Neural crest cell (in vitro differentiated cells): ENCODE data around the gene MYADM. TPM values are rescaled to one million over a fixed set of nuclear protein-coding genes. Genes with fewer than 3 reads are reported as not detected.
"Not testable (repeated sequence)": the region's sequence is repeated elsewhere in the genome, so short reads cannot be mapped to it uniquely, and the experiment has no call there.

ENCODE experiments used
- DNase-seq: peaks from one replicate; pipeline ENCODE4 v3.0.0; 2021; ENCODE audit warnings: low read depth, mixed read lengths, low spot score
- H3K27ac Mint-ChIP-seq: one replicate; pipeline ENCODE4 v1.8.0; 2021; ENCODE audit warnings: mild to moderate bottlenecking, mixed read lengths; ENCODE audit not compliant: unreplicated experiment
- H3K27me3 Mint-ChIP-seq: 2 replicates; pipeline ENCODE4 v1.8.0; 2021; ENCODE audit warnings: low read depth, mild to moderate bottlenecking, mixed read lengths
- H3K36me3 Mint-ChIP-seq: 2 replicates; pipeline ENCODE4 v1.8.0; 2021; ENCODE audit warnings: low read depth, mild to moderate bottlenecking, mixed read lengths
- H3K4me1 Mint-ChIP-seq: 2 replicates; pipeline ENCODE4 v1.8.0; 2021; ENCODE audit warnings: mixed read lengths
- H3K4me3 Mint-ChIP-seq: one replicate; pipeline ENCODE4 v1.8.0; 2021; ENCODE audit warnings: mild to moderate bottlenecking, mixed read lengths
- H3K9me3 Mint-ChIP-seq: 2 replicates; pipeline ENCODE4 v1.8.0; 2021; ENCODE audit warnings: mixed read lengths
- CTCF ChIP-seq: fragments of 200-600 bp; sonication (generic); conservative IDR thresholded peaks from 2 replicates; pipeline ENCODE4 v1.5.0; 2021; ENCODE audit warnings: antibody characterized with exemption, mild to moderate bottlenecking
- total RNA-seq: library from RNA; stranded (reverse); gene quantifications from 2 replicates; pipeline ENCODE4 v1.2.1, GENCODE V29; 2021

MYADM gene
- total RNA-seq, 1 donor from 2014 or later, result 19.1 TPM

DNA sequence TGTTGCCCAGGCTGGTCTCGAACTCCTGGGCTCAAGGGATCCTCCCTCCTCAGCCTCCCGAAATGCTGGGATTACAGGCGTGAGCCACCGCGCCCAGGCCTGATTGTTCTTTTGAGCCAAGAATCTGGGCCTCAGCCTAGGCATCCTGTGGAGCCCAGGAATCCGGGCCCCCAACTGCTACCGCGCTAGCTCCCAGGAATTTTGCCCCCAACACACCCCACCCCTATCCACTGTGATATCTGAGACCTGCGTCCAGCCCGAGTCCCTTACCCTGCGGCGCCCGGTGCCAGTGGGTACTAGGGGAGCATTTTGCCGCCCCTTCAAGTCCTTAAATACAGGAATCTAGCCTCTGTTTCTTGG, 838 bp upstream of the MYADM start:
- H3K27me3 Mint-ChIP-seq, result peaks cover 35% of the 10 kb centered on the region
- no peak for TF ChIP-seq CTCF
- no peaks in the 10 kb centered on the region for H3K9me3 Mint-ChIP-seq
- peak overlapping the region; percentile 99 for H3K27ac Mint-ChIP-seq
- no peak for DNase-seq
- no peaks in the 10 kb centered on the region for H3K36me3 Mint-ChIP-seq
- H3K4me1 Mint-ChIP-seq, result peaks cover 38% of the 10 kb centered on the region
- H3K4me3 Mint-ChIP-seq, result peak overlapping the region; percentile 91

DNA sequence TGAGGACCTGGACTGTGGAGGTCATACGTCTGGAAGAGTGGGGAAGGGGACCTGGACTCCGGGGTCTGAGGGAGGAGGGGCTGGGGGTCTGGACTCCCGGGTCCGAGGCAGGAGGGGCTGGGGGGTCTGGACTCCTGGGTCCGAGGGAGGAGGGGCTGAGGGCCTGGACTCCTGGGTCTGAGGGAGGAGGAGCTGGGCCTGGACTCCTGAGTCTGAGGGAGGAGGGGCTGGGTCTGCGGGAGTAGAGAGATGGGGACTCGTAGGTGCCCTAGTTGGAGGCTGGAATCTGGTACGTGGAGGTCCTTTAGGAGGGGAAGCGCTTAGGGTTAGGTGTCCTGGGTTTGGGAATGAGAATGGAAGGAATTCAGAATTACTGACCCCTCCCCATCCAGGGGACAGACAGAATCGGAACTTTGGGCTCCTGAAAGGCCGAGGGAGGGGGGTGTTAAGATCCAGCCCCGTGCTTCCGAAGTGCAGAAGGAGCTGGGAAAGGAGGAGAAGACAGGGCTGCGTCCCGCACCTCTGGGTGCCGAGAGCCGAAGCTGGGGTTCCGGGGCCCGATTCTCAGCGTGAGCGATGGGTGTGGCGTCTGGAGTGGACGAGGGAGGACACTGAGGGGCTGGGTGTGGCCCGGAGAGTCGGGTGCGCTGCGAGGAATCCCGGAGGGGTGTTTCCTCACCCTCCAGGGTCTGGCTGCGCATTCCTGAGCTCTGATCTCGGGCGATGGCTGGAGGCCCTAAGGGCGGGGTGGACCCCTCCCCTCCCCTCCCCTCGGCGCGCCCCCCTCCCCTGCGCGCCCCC, 608 bp downstream of the MYADM start:
- DNase-seq, result no peak
- Mint-ChIP-seq H3K9me3 (no peaks in the 10 kb centered on the region), H3K4me3 (peak overlapping the region; percentile 91), H3K27ac (peak overlapping the region; percentile 90), H3K36me3 (no peaks in the 10 kb centered on the region), H3K27me3 (peaks cover 27% of the 10 kb centered on the region), H3K4me1 (peaks cover 38% of the 10 kb centered on the region)
- no peak for TF ChIP-seq CTCF

DNA sequence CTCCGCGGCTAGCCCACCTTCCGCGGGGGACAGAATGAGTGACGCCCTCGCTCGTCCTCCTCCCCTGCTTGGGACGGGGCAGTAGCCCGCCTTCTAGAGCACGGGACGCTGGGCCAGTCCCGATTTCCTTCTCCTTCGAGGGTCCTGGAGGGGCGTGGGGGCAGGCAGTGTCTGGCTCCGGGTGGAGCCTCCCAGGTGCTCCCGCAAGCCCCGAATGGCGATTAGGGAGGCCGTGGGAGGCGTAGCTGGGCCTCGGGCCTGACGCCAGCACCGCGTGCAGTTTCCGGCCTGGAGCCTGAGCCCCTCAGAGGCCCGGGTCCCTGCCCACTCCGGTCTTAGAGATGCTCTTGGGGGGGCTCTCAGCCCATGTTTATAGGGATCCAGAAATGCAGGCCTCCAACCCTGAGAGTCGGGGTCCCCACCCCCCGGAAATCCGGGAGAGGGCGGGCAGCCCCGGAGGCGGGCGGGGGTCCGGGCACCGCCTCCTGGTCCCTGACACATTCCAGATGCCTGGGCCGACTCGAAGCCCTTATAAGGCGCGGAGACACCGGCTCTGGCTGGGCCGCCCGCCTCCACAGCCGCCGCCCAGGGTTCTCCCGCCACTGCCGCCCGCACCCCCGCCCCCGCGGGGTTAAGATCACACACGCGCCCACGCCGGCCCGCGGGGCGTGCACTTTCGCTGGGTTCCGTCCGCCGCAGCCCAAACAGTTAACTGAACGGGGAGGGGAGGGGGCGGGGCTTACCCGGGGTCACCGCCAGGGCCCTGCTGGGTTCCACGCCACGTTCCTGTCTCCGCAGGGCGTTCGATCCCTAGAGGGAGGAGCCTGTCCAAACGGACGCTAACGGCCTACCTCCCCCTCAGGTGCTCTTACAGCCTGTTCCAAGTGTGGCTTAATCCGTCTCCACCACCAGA, 1.5 kb downstream of the MYADM start:
- peak overlapping the region; percentile 87 for H3K4me3 Mint-ChIP-seq
- peak; percentile 51 for TF ChIP-seq CTCF
- H3K4me1 Mint-ChIP-seq, result peaks cover 38% of the 10 kb centered on the region
- H3K36me3 Mint-ChIP-seq, result peaks cover 5% of the 10 kb centered on the region
- H3K27me3 Mint-ChIP-seq, result peaks cover 23% of the 10 kb centered on the region
- peak overlapping the region; percentile 78 for H3K27ac Mint-ChIP-seq
- peak; percentile 65 for DNase-seq
- no peaks in the 10 kb centered on the region for H3K9me3 Mint-ChIP-seq

DNA sequence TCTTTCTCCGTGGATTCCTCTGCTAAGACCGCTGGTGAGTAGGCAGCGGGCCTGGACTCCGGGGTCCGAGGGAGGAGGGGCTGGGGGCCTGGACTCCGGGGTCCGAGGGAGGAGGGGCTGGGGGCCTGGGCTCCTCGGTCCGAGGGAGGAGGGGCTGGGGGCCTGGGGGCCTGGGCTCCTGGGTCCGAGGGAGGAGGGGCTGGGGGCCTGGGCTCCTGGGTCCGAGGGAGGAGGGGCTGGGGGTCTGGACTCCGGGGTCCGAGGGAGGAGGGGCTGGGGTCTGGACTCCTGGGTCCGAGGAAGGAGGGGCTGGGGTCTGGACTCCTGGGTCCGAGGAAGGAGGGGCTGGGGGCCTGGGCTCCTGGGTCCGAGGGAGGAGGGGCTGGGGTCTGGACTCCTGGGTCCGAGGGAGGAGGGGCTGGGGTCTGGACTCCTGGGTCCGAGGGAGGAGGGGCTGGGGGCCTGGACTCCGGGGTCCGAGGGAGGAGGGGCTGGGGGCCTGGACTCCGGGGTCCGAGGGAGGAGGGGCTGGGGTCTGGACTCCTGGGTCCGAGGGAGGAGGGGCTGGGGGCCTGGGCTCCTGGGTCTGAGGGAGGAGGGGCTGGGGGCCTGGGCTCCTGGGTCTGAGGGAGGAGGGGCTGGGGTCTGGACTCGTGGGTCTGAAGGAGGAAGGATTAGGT, 2.3 kb downstream of the MYADM start:
- Mint-ChIP-seq H3K4me3 (peak overlapping the region; percentile 87), H3K27me3 (peaks cover 17% of the 10 kb centered on the region), H3K4me1 (peaks cover 32% of the 10 kb centered on the region), H3K27ac (peak overlapping the region; percentile 78)
- H3K36me3 Mint-ChIP-seq, H3K9me3 Mint-ChIP-seq, DNase-seq: not testable (repeated sequence)

- Mint-ChIP-seq H3K36me3 (peaks cover 9% of the 10 kb centered on the region), H3K27ac (peak overlapping the region; percentile 83), H3K9me3 (no peaks in the 10 kb centered on the region), H3K4me3 (peak overlapping the region; percentile 81), H3K27me3 (peaks cover 16% of the 10 kb centered on the region), H3K4me1 (peaks cover 32% of the 10 kb centered on the region)
- TF ChIP-seq CTCF, result no peak
- DNase-seq, result no peak
Observed at GRCh38 chr19:53870485-53870844, 2.8 kb downstream of the MYADM start.
